Measurements from ENCODE around the gene OPCML. TPM values are rescaled to one million over a fixed set of nuclear protein-coding genes. Genes with fewer than 3 reads are reported as not detected.
A peak's percentile ranks its signal among the peaks of the same experiment; 100 is the strongest.

The OPCML gene
- total RNA-seq, 1 donor from 2014 or later = not detected

GRCh38 chr11:132579634-132580327, 952.5 kb downstream of the OPCML start:
- DNase-seq (ENCODE audit: low read depth in 2 of 2) = no peak

- no peak for DNase-seq (ENCODE audit: low read depth in 2 of 2)
Observed at GRCh38 chr11:132579136-132579535, 953.2 kb downstream of the OPCML start.

- no peak for DNase-seq (ENCODE audit: low read depth in 2 of 2)
Observed at GRCh38 chr11:132578580-132578979, 953.7 kb downstream of the OPCML start.

- peak in 1 of 2 donors; percentile 35 for DNase-seq (ENCODE audit: low read depth in 2 of 2)
Observed at GRCh38 chr11:132576706-132577105, 955.6 kb downstream of the OPCML start.

GRCh38 chr11:132564091-132564885, 968.0 kb downstream of the OPCML start:
- DNase-seq (ENCODE audit: low read depth in 2 of 2) = no peak

GRCh38 chr11:132563050-132563449, 969.3 kb downstream of the OPCML start:
- no peak for DNase-seq (ENCODE audit: low read depth in 2 of 2)

- no peak for DNase-seq (ENCODE audit: low read depth in 2 of 2)
Observed at GRCh38 chr11:132561937-132562336, 970.4 kb downstream of the OPCML start.

GRCh38 chr11:132559331-132560036, 972.8 kb downstream of the OPCML start:
- DNase-seq (ENCODE audit: low read depth in 2 of 2) = no peak

- DNase-seq (ENCODE audit: low read depth in 2 of 2) = no peak
Observed at GRCh38 chr11:132556316-132556715, 976.0 kb downstream of the OPCML start.

- no peak for DNase-seq (ENCODE audit: low read depth in 2 of 2)
Observed at GRCh38 chr11:132555617-132556016, 976.7 kb downstream of the OPCML start.

GRCh38 chr11:132551016-132551415, 981.3 kb downstream of the OPCML start:
- no peak for DNase-seq (ENCODE audit: low read depth in 2 of 2)

GRCh38 chr11:132549561-132549960, 982.7 kb downstream of the OPCML start:
- DNase-seq (ENCODE audit: low read depth in 2 of 2) = no peak

GRCh38 chr11:132549001-132549400, 983.3 kb downstream of the OPCML start:
- no peak for DNase-seq (ENCODE audit: low read depth in 2 of 2)

GRCh38 chr11:132544007-132544406, 988.3 kb downstream of the OPCML start:
- DNase-seq (ENCODE audit: low read depth in 2 of 2) = no peak

- DNase-seq (ENCODE audit: low read depth in 2 of 2) = no peak
Observed at GRCh38 chr11:132541794-132542193, 990.5 kb downstream of the OPCML start.

- no peak for DNase-seq (ENCODE audit: low read depth in 2 of 2)
Observed at GRCh38 chr11:132540581-132540980, 991.7 kb downstream of the OPCML start.

GRCh38 chr11:132539590-132540368, 992.5 kb downstream of the OPCML start:
- DNase-seq (ENCODE audit: low read depth in 2 of 2) = no peak

- no peak for DNase-seq (ENCODE audit: low read depth in 2 of 2)
Observed at GRCh38 chr11:132538642-132539041, 993.7 kb downstream of the OPCML start.

- DNase-seq (ENCODE audit: low read depth in 2 of 2) = no peak
Observed at GRCh38 chr11:132535830-132536229, 996.5 kb downstream of the OPCML start.

- no peak for DNase-seq (ENCODE audit: low read depth in 2 of 2)
Observed at GRCh38 chr11:132531921-132532320, 1000.4 kb downstream of the OPCML start.

GRCh38 chr11:132528181-132528580, 1004.1 kb downstream of the OPCML start:
- no peak for DNase-seq (ENCODE audit: low read depth in 2 of 2)

- no peak for DNase-seq (ENCODE audit: low read depth in 2 of 2)
Observed at GRCh38 chr11:132523929-132524328, 1008.4 kb downstream of the OPCML start.

Measured in dermis microvascular lymphatic vessel endothelial cell (primary cell).